ENCODE measurements around the gene TACR1. TPM values are rescaled to one million over a fixed set of nuclear protein-coding genes. Genes with fewer than 3 reads are reported as not detected.

The TACR1 gene
- total RNA-seq, 6 donors from 2014 or later, result 0.46 to 4.2 (median 1.5) TPM; not detected in 1

DNA sequence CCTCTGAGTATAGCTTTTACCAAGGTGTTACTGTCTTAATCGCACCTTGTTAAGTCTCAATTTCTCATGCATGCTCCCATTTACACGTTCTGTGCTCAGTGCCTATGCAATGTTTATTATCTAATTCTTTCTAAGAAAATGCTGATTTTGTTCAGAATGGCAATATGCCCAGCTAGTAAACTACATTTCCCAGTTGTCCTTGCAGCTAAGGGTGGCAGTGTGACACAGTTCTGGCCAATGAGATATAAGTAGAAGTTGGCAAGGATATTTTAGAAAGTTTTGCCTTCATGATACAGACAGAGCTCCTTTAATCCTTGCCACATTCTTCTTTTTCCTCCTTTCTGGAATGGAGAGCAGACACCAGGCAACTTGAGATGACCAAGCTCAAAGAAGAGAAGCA, 195.5 kb downstream of the TACR1 start:
- WGBS, 2 donors, result 61 to 80% methylated on average over 2 of the region's 2 CpGs
- Histone ChIP-seq H3K27ac (no peak overlapping the region), H3K4me3 (no peak overlapping the region), H3K4me1 (no peaks in the 10 kb centered on the region), H3K36me3 (no peaks in the 10 kb centered on the region), H3K27me3 (no peaks in the 10 kb centered on the region), H3K9me3 (no peaks in the 10 kb centered on the region)
- no peak for ATAC-seq (ENCODE audit: low FRiP score in 2 of 2)
- TF ChIP-seq POLR2AphosphoS5 (IDR thresholded peaks at IDR 0.05) (no peak), EP300 (IDR thresholded peaks at IDR 0.05) (no peak), POLR2A (IDR thresholded peaks at IDR 0.05) (no peak)
- TF ChIP-seq, protein P1, sequence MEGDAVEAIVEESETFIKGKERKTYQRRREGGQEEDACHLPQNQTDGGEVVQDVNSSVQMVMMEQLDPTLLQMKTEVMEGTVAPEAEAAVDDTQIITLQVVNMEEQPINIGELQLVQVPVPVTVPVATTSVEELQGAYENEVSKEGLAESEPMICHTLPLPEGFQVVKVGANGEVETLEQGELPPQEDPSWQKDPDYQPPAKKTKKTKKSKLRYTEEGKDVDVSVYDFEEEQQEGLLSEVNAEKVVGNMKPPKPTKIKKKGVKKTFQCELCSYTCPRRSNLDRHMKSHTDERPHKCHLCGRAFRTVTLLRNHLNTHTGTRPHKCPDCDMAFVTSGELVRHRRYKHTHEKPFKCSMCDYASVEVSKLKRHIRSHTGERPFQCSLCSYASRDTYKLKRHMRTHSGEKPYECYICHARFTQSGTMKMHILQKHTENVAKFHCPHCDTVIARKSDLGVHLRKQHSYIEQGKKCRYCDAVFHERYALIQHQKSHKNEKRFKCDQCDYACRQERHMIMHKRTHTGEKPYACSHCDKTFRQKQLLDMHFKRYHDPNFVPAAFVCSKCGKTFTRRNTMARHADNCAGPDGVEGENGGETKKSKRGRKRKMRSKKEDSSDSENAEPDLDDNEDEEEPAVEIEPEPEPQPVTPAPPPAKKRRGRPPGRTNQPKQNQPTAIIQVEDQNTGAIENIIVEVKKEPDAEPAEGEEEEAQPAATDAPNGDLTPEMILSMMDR (IDR thresholded peaks at IDR 0.05), result no peak
- no peak for DNase-seq

DNA sequence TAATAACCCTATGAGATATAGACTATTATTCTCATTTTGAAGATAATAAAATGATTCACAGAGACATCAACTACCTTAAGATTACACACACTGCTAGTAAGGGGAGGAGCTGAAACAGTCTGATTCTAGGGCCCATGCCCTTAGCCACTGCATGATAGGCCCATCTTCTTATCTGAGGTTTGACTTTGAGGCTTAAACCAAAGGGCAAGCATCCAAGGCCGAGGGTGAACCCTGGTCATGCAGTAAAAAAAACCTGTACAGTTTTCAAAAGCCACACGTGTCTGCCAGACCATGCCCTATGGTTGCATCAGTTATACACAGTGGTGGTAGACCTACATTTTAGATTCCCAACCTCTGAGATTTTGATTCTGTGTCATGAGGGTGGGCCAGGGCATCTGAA, 196.0 kb downstream of the TACR1 start:
- DNase-seq (no peak), ATAC-seq (ENCODE audit: low FRiP score in 2 of 2) (no peak)
- WGBS, 2 donors, result 76 to 77% methylated on average over 2 of the region's 2 CpGs
- Histone ChIP-seq H3K4me1 (no peaks in the 10 kb centered on the region), H3K36me3 (no peaks in the 10 kb centered on the region), H3K27ac (no peak overlapping the region), H3K27me3 (no peaks in the 10 kb centered on the region), H3K4me3 (no peak overlapping the region), H3K9me3 (no peaks in the 10 kb centered on the region)
- TF ChIP-seq, protein P1 (IDR thresholded peaks at IDR 0.05), result no peak
- TF ChIP-seq POLR2AphosphoS5 (IDR thresholded peaks at IDR 0.05), result no peak

DNA sequence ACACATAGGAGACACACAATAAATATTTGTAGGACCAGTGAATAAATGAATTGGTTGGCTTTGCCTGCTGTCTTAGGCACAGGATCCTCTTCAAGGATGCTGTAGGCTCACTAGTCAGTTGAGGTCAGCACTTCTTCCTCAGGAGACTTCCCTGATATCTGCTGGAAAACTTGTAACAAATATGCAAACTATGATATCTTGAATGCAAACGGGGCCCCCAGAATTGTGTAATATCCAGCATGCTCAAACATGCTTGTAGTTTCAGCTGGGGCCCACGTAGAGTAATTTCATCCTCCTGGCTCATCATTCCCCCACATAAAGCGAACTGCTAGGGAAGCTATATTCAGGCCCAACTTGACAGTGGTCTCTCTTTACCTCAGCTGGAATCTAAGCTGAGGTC, 197.3 kb downstream of the TACR1 start:
- no peak for ATAC-seq (ENCODE audit: low FRiP score in 2 of 2)
- 70 to 81% methylated on average over 3 of the region's 3 CpGs for WGBS, 2 donors
- TF ChIP-seq, protein P1 (IDR thresholded peaks at IDR 0.05), result no peak
- TF ChIP-seq POLR2A (IDR thresholded peaks at IDR 0.05) (no peak), POLR2AphosphoS5 (IDR thresholded peaks at IDR 0.05) (no peak), EP300 (IDR thresholded peaks at IDR 0.05) (no peak)
- H3K4me3 ChIP-seq, result no peak overlapping the region
- no peaks in the 10 kb centered on the region for H3K27me3 ChIP-seq
- DNase-seq, result no peak
- H3K9me3 ChIP-seq, result no peaks in the 10 kb centered on the region
- no peak overlapping the region for H3K27ac ChIP-seq
- H3K4me1 ChIP-seq, result no peaks in the 10 kb centered on the region
- no peaks in the 10 kb centered on the region for H3K36me3 ChIP-seq

DNA sequence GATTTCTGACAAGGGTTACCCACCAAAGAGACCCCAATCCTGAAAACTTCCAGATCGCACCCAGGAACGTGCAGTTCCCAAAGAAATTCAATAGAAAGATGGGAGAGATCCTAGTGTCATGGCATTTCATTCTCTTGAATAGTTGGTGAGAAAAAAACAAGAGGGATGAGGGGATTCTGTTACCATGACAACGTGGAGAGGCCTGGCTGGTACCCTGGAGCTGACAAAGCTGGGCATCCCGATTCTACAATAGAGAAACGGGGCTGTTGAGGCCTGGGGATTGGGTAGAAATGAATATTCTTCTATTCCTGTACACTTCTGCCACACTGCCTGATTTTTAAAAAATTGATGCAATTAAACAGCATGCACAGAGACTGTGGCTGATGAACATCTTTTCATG, 199.9 kb downstream of the TACR1 start:
- no peak for ATAC-seq (ENCODE audit: low FRiP score in 2 of 2)
- Histone ChIP-seq H3K27me3 (no peaks in the 10 kb centered on the region), H3K27ac (no peak overlapping the region), H3K4me1 (no peaks in the 10 kb centered on the region), H3K4me3 (no peak overlapping the region), H3K9me3 (no peaks in the 10 kb centered on the region), H3K36me3 (no peaks in the 10 kb centered on the region)
- DNase-seq, result no peak
- no peak for TF ChIP-seq POLR2A (IDR thresholded peaks at IDR 0.05)
- TF ChIP-seq, protein P1 (IDR thresholded peaks at IDR 0.05), result no peak
- TF ChIP-seq POLR2AphosphoS5 (IDR thresholded peaks at IDR 0.05), result no peak
- TF ChIP-seq EP300 (IDR thresholded peaks at IDR 0.05), result no peak
- WGBS, 2 donors, result 90 to 91% methylated on average over 5 of the region's 5 CpGs

Small RNA genes lying within 50 kb of the gene (small RNA-seq; reads per million reads assigned to genes)
- 0 to 0.44 (median 0.19) reads per million in 4 donors for gene MIR5000

Other genes with a start within 250 kb of the TACR1 start
- 10 to 100 TPM; 26.6 to 79.3 (median 34.0) TPM for gene POLE4, start 240.9 kb downstream of the TACR1 start, total RNA-seq